Renal cortex interstitium (tissue), 11 donors: ENCODE data around the gene EPB41L4B. TPM values are rescaled to one million over a fixed set of nuclear protein-coding genes. Genes with fewer than 3 reads are reported as not detected.

ENCODE experiments used
- DNase-seq, 11 donors: peaks; one replicate each; pipeline ENCODE4 v3.0.0-alpha.2; 2013; ENCODE audit warnings: low read depth in 9 of 11, low spot score in 4 of 11; ENCODE audit errors: extremely low read depth in 1 of 11
- polyA plus RNA-seq, 3 donors: library from polyadenylated mRNA; unstranded; fragments of 120-200 nt; gene quantifications; one replicate each; pipeline ENCODE4 v1.2.1, GENCODE V29; 2013; ENCODE audit not compliant: insufficient read length in 3 of 3

EPB41L4B gene
- polyA plus RNA-seq, 3 donors: 10.6 to 15.8 (median 15.7) TPM

DNA sequence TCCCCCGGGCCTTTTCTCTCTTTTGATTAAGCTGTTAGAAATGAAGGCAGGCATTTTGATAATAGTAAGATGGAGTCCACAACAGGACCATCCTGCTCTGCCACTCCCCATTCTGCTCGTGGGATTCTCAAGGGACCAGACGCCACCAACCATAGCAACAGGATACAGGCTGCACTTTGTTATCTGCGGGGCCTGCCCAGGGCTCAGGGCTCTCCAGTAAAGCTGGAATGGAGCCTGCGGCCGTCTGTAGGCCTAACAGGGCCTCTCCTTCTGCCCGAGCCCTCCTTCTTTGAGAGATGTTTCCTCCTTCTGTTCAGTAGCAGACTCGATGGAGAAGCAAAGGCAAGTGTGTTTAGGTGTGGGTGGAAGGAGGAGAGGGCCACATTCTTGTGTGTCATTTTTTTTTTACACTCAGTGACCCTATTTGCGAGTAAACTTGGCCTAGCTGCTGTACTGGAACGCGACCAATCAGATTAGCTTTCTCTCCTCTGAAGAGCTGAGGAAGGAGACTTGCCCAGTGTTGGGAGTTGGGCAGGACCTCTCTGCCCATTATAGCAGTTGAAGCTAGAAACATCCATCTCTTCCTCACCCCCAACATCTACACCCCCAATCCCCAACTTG, 8.9 kb upstream of the EPB41L4B start:
- no peak for DNase-seq

DNA sequence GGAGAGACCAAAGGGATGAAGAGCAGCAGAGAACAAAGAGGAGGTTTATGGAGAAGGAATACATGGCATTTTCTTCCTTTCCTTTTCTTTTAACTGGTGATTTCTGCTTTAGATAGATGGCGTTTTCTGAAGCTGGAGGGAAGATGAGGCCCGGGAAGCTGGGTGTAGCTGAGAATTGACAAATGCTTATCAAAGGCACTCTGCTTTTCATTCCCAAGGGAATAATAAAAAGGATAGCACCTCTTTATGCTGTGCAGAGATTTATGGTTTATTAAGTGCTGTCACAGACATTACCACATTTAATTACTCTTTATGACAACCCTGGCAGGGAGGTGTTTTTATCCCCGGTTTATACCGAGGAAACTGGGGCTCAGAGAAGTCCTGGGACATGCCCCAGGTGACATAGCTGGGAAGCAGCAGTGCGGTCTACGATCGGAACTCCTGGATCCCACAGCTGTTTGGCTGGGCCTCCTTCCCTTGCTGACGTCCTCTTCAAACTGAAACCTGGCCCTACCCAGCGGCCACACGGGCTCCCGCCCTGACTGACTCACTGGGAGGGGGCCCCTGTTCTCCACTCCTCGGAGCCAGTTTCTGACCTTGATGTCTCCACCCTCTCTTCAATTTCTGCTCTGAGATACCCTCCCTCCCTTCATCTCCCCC, 8.2 kb upstream of the EPB41L4B start:
- DNase-seq: no peak

DNA sequence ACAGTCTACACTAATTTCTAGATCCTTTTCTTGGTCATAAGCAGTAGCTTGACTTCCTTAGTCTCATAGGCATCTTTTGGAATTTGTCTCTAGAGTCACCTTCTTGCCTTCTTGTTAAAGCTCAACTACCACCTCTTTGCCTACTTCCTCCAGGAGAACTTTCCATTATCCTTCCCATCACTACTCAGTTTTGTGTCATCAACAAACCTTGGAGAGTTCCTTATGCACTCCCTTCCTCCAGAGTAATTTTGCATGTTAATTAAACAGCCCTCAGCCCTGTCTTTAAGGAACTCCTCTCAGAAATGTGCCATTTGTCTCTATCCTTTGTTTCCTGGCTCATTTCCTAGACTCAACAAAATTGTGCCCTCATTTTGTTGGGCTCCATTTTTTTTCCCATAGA, 4.2 kb upstream of the EPB41L4B start:
- no peak for DNase-seq

DNA sequence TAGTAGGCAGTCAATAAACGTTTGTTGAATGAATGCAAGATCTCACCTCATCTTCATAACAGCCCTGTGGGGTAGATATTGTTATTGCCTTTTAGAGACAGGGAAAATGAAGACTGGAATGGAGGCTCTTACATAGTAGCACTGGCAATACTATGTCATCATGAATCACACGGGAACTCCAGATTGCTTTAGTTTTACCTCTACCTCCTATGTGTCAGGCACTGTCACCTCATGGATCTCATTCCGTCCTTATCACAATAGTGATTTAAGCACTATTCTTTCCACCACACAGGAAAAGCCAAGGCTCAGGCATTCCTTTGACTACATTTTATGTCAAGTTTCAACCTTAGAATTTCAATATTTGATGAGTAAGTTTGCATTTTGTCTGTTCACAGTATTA, 2.9 kb upstream of the EPB41L4B start:
- no peak for DNase-seq

DNA sequence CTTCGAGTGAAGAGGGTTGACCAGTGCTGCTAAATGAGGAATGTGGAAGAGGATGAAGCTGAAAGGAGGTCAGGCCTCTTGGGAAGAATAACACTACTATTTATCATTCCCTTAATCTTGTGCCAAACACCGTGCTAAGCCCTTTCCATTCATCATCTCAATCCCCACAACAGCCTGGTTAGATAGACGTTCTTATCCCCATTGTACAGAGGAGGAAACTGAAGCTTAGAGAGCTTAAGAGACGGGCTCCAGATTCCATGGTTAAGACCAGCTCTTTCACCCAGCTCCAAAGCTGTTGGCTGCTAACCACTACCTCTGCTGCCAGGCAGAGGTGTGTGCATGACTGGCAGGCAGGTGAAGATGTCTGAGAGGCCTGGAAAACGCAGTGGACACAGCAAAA, 868 bp upstream of the EPB41L4B start:
- DNase-seq: no peak

DNA sequence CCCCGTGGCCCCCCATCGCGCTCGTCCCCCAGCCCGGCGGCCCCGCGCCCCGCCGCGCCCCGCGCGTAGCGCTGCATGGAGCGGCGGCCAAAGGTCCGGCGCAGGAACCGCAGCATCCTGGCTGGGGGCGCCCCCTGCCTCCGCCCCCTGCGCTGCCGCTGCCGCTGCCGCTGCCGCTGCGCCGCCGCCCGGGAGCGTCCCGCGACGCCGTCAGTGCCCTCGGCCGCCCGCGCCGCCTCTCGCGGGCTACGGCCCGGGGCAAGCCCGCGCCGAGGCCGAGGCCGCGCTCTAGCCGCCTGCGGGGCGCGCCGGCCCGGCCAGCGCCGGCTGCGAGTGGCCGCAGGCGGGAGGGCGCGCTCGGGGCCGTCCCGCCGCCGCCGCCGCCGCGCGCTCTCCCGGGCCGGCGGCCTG, 523 bp downstream of the EPB41L4B start:
- DNase-seq: no peak

DNA sequence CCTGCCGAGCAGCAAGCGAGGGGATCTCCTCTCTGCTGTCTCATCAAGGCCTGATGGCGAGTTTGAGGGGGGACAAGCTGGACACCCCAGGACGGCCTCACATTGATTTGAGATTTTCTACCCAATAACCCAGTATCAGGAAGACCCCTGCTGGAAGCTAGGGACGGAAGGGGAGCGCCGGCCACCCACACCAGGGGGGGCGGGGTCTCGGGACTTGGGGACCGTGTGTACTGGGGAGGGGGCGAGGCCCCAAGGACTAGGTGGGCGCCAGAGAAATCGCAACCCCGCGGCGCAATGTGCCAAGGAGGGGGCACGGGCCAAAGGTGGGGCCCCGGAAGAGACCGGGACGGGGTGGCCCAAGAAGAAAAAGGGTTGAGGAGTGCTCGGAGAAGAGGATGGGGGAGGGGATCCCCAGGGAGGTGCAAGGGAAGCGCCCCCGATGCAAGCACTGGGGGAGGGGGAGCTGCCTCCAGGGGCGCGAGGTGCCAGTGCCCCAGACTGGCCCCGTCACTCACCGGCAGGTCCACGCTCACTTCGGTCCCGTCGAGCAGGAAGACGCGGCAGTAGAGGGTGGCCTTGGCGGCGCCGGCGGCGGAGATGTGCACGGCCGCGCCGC, 1.1 kb downstream of the EPB41L4B start:
- no peak for DNase-seq

DNA sequence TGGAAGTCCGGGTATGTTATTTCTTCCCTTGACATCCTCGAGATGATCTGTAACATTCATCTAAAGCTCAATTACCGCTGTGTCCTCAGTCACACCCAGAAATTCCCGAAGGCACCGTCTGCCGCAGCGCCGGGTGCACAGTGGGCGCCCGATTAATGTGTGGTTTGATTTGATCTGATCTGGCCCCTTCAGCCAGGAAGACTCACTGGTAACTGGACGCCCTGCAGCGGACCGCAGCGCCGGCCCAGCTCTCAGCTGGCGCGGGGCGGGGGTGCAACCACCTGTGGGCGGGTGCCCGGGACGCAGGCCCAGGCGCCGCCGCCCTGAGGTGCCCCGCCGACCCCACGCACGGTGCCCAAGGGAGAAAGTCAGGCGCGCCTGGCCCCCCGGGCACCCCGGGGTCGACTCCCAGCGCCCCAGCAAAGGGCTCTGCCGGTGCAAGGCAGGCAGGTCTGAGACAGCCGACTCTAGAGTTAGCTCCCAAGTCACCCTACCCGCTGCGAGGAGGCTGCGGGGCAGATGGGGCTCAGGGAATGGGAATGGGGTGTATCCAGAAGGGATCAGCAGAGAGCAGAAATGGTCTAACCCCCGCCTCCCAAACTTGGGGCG, 1.7 kb downstream of the EPB41L4B start:
- no peak for DNase-seq

DNA sequence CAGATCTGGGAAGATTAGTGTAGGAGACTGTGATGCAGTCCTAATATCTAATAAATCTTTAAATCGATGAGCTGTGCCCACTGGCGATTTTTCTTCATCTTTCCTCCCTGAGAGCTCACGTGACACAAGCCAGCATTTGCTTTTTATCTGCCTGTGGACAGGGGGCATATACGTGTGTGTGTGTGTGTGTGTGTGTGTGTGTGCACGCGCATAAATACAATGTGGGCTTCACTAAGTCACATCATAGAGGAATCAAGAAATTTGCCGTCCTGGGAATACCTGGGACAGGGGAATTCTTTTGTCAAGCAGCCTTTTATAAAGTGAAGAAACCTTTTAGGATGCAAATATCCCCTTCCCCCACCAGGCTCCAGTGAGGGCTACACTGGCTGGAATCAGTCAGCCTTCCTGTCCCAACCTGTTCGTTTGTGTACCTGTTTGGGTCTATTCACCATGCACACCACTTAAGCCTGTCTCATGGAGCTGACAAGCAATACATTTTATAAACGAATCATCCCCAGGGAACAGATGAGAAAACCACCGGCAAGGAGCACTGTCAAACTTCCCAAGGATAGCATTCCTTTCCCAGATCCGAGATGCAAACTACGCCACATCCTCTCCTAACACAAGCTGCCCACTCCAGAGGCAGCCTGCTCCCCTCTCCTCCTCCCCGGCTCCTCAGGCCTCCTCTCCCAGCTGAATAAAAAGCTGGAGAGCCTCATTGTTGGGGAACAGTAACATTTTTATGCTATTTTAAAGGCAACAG, 2.7 kb downstream of the EPB41L4B start:
- DNase-seq: no peak

DNA sequence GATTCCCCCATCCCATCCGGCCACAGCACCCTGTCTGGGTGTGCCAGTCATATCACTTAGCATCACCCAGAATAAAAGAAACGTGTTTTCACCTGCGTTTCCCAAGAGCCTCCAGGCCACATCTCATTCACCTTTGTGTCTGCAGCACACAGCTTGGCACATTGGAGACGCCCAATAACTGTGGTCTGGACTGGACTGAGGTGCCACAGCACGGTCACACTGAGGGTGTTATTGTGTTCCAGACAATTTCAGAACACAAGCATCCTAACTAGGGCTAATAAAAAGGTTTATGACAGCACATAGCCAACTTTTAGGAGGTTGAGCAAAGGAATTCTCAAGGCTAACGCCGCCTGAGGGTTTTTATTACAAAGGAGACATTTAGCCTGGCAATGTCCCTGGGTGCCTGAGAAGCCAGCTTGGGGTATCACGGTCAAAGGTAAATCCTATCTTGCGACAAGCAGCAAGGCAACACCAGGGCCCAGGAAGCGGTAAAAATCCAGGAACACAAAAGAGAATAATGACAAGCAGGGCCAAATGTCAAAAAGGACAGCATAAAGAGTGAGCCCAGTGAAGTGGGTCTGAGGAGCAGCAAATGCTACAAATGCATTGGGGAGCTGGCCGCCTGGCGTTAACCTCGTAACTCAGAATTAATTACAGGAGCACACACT, 3.4 kb downstream of the EPB41L4B start:
- DNase-seq: no peak

DNA sequence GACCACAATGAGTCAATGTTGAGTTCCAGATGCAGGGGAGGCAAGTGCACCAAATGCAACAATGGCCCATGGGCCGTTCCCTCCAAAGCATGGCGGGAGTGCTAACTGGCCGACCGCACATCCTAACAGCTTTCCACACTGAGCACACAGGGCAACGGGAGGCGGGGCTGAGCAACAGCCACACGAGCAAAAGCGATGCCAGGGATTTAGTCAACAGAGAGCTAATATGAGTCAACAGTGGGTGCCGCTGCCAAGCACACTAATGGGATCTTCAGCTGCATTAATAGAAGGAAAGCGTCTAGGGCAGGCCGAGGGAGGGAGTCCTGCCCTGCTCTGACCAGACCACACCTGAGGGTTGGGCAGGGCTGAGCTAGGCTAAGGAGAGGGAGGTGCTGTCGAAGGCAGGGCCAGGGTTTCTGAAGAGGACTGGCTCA, 4.6 kb downstream of the EPB41L4B start:
- no peak for DNase-seq

DNA sequence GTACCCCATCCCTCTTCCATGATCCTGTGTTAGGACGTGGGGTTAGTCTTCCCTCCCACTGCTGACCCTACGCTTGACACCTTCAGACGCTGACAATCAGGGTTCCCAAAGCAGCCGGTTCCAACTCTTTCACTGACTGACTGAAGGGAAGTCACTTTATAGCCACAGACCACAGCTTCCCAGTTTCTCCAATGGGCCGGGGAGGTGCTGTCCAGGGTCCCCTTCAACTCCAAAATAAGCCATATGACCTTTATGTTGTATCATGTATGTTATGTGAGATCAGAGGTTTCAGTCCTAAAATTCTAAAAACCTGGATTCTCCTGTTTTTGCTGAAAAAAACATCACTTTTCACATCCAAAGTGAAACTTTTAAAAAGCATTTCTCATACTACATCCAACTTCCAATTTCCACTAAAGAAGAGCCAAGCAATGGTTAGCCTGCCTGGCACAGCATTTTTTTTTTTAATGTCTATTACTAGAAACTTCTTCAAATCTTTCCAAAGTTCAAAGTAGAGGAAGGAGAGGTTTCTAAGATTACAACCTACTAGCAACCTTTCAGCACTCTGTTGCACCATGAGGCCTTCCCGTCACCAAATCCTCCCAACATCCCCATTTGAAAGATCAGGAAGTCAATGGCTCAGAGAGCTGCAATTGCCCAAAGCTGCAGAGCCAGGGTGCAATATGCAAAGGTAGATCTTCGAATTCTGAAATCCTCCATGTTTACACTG, 5.2 kb downstream of the EPB41L4B start:
- DNase-seq: no peak

DNA sequence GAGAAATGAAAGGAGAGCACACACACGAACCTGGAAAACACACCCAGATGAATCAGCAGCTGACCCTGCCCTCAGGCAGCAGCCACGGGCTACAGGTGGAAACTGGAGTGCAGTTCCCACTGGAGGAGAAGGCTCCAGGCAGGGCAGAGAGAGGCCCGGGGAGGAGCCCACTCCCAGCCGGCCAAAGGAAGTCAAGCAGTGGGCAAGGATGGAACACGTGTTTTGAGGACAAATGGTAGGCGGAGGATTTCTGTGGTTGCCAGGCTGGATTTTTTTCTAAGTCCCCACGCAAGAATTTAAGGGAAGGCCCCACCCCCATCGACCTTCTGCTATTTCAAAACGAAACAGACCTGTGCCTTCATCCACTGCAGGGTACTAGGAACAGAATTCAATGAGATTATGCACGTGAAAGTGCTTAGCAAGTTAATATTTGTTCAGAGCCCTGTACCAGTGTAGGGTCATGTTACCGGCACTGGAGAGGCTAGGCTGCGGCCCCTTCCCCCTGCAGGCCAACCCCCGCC, 6.8 kb downstream of the EPB41L4B start:
- DNase-seq: no peak

DNA sequence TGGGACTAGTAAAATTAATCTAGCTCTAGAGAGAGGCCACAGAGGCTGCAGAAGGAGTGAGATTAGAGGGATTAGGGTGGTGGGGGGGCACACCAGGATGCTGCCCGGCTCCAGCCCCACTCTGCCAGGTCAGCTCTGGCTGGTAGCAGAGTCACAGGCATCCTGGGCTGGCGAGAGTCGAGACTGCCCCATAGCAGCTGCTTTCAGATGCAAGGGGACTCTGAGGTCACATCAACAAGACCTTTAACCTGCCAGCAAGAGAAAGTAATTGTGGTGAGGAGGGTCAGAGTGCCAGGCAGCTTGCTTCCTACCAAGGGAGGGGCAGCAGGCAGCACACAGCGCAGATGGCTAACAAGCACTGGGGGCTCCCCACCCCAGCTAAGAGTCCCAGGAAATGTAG, 7.5 kb downstream of the EPB41L4B start:
- no peak for DNase-seq

DNA sequence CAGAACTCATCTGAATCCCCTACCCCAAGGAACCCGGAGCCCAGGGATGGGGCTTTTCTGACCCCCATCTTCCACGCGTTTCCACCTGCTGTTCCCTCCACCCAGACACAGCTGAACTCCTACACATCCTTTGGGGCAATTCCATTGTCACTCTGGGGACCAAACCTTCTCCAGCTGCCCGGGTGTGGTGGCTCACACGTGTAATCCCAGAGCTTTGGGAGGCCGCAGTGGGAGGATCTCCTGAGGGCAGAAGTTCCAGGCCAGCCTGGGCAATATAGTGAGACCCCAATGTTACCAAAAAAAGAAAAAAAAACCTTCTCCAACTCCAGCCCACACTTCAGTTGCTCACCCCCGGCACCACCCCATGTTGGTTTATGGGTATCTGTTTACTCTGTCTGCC, 8.1 kb downstream of the EPB41L4B start:
- DNase-seq: no peak

DNA sequence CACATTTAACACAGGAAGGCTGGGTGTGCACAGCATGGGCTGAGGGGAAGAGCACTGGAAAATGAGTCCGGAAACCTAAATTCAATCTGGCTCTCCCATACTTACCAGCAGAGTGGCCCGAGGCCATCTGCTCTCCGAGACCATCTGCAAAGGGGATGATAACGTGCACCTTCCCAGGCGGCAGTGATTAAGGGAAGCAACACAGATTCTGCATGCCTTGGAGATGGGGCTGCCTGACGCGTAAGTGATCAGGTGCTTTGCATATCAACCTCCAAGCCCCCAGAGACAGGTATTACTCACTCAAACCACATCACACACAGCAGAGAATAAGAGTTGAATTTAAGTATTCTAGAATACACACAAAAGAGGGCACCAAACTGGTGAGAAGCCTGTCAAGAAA, 9.1 kb downstream of the EPB41L4B start:
- no peak for DNase-seq

DNA sequence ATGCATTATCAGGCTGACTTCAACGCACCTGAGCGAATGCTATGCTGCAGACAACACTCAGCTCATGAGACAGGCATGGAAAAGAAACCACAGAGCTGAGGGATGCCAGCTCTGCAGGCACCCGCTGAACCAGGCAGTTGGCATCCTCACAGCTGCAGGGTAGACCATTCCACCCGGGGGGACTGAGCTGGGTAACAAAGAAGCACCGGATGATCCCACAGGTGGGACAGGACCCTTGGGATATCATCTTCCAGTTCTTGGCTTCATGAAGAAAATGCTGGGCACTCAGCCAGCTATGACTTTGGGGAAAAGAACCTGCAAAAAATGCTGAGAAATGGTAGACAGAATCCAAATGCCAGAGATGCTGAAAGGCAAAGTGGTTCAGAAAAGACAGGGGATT, 9.6 kb downstream of the EPB41L4B start:
- DNase-seq: no peak

DNA sequence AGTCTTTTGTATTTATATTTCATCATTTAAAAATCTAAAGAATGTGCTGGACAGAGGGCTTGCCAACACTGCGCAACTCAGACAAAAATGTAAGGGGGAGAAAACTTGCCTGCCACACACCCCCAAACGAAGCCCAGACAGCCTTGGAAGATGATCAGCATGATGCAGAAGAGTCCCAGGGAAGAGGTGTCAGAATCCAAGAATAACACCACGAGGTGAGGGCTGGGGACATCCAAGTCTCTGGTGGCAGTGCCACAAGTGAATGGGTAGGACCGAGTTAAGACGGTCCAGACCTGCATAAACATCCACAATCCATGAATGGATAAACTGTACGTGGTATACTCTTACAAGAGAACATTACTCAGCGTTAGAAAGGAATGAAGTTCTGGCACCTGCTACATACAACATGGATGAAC, 10.4 kb downstream of the EPB41L4B start:
- no peak for DNase-seq
